Measurements from ENCODE around the gene TTC39C.
"Not testable (repeated sequence)": the region's sequence is repeated elsewhere in the genome, so short reads cannot be mapped to it uniquely, and the experiment has no call there.

Gene TTC39C

GRCh38 chr18:24055878-24056277, 41.3 kb downstream of the TTC39C start:
- H3K9me3 ChIP-seq (ENCODE audit: insufficient read depth, low read length), result no peaks in the 10 kb centered on the region
- H3K36me3 ChIP-seq (ENCODE audit: insufficient read depth, insufficient read length, low read length), result no peaks in the 10 kb centered on the region
- H3K27me3 ChIP-seq (ENCODE audit: insufficient read depth, insufficient read length), result no peaks in the 10 kb centered on the region
- no peak for TF ChIP-seq SUZ12 (IDR thresholded peaks at IDR 0.05; ENCODE audit: extremely low read depth, insufficient read depth, insufficient read length)
- TF ChIP-seq ZNF274 (IDR thresholded peaks at IDR 0.05; ENCODE audit: low read depth, low read length), result no peak
- no peak for TF ChIP-seq YY1 (IDR thresholded peaks at IDR 0.05; ENCODE audit: insufficient read depth, insufficient read length)
- H3K9ac ChIP-seq (ENCODE audit: insufficient read length, low read depth), result no peak overlapping the region
- DNase-seq (ENCODE audit: low read depth, low spot score), result no peak
- H3K4me3 ChIP-seq (ENCODE audit: insufficient read length, low read depth), result no peak overlapping the region
- H3K4me1 ChIP-seq (ENCODE audit: insufficient read depth, insufficient read length), result no peaks in the 10 kb centered on the region

- Histone ChIP-seq H3K9me3 (ENCODE audit: insufficient read depth, low read length) (no peaks in the 10 kb centered on the region), H3K4me1 (ENCODE audit: insufficient read depth, insufficient read length) (no peaks in the 10 kb centered on the region), H3K9ac (ENCODE audit: insufficient read length, low read depth) (no peak overlapping the region), H3K36me3 (ENCODE audit: insufficient read depth, insufficient read length, low read length) (no peaks in the 10 kb centered on the region), H3K27me3 (ENCODE audit: insufficient read depth, insufficient read length) (no peaks in the 10 kb centered on the region), H3K4me3 (ENCODE audit: insufficient read length, low read depth) (no peak overlapping the region)
- TF ChIP-seq YY1 (IDR thresholded peaks at IDR 0.05; ENCODE audit: insufficient read depth, insufficient read length) (no peak), ZNF274 (IDR thresholded peaks at IDR 0.05; ENCODE audit: low read depth, low read length) (no peak), SUZ12 (IDR thresholded peaks at IDR 0.05; ENCODE audit: extremely low read depth, insufficient read depth, insufficient read length) (no peak)
- no peak for DNase-seq (ENCODE audit: low read depth, low spot score)
These were observed 42.0 kb downstream of the TTC39C start for GRCh38 chr18:24056506-24056905.

- no peak for DNase-seq (ENCODE audit: low read depth, low spot score)
- Histone ChIP-seq H3K36me3 (ENCODE audit: insufficient read depth, insufficient read length, low read length) (no peaks in the 10 kb centered on the region), H3K9me3 (ENCODE audit: insufficient read depth, low read length) (no peaks in the 10 kb centered on the region), H3K9ac (ENCODE audit: insufficient read length, low read depth) (no peak overlapping the region), H3K4me3 (ENCODE audit: insufficient read length, low read depth) (no peak overlapping the region), H3K4me1 (ENCODE audit: insufficient read depth, insufficient read length) (no peaks in the 10 kb centered on the region), H3K27me3 (ENCODE audit: insufficient read depth, insufficient read length) (no peaks in the 10 kb centered on the region)
- no peak for TF ChIP-seq ZNF274 (IDR thresholded peaks at IDR 0.05; ENCODE audit: low read depth, low read length)
- TF ChIP-seq YY1 (IDR thresholded peaks at IDR 0.05; ENCODE audit: insufficient read depth, insufficient read length), result no peak
- no peak for TF ChIP-seq SUZ12 (IDR thresholded peaks at IDR 0.05; ENCODE audit: extremely low read depth, insufficient read depth, insufficient read length)
These were observed 43.2 kb downstream of the TTC39C start for GRCh38 chr18:24057804-24058203.

- not testable (repeated sequence) for H3K9ac ChIP-seq (ENCODE audit: insufficient read length, low read depth); H3K4me3 ChIP-seq (ENCODE audit: insufficient read length, low read depth); H3K27me3 ChIP-seq (ENCODE audit: insufficient read depth, insufficient read length); DNase-seq (ENCODE audit: low read depth, low spot score); H3K36me3 ChIP-seq (ENCODE audit: insufficient read depth, insufficient read length, low read length); H3K4me1 ChIP-seq (ENCODE audit: insufficient read depth, insufficient read length); H3K9me3 ChIP-seq (ENCODE audit: insufficient read depth, low read length)
These were observed 44.8 kb downstream of the TTC39C start for GRCh38 chr18:24059385-24059784.

GRCh38 chr18:24060644-24061043, 46.1 kb downstream of the TTC39C start:
- TF ChIP-seq YY1 (IDR thresholded peaks at IDR 0.05; ENCODE audit: insufficient read depth, insufficient read length) (no peak), ZNF274 (IDR thresholded peaks at IDR 0.05; ENCODE audit: low read depth, low read length) (no peak), SUZ12 (IDR thresholded peaks at IDR 0.05; ENCODE audit: extremely low read depth, insufficient read depth, insufficient read length) (no peak)
- no peaks in the 10 kb centered on the region for H3K9me3 ChIP-seq (ENCODE audit: insufficient read depth, low read length)
- no peaks in the 10 kb centered on the region for H3K36me3 ChIP-seq (ENCODE audit: insufficient read depth, insufficient read length, low read length)
- H3K9ac ChIP-seq (ENCODE audit: insufficient read length, low read depth), result no peak overlapping the region
- no peaks in the 10 kb centered on the region for H3K27me3 ChIP-seq (ENCODE audit: insufficient read depth, insufficient read length)
- no peak overlapping the region for H3K4me3 ChIP-seq (ENCODE audit: insufficient read length, low read depth)
- no peaks in the 10 kb centered on the region for H3K4me1 ChIP-seq (ENCODE audit: insufficient read depth, insufficient read length)
- no peak for DNase-seq (ENCODE audit: low read depth, low spot score)

GRCh38 chr18:24063121-24063731, 48.7 kb downstream of the TTC39C start:
- Histone ChIP-seq H3K36me3 (ENCODE audit: insufficient read depth, insufficient read length, low read length) (no peaks in the 10 kb centered on the region), H3K4me1 (ENCODE audit: insufficient read depth, insufficient read length) (no peaks in the 10 kb centered on the region), H3K4me3 (ENCODE audit: insufficient read length, low read depth) (no peak overlapping the region), H3K27me3 (ENCODE audit: insufficient read depth, insufficient read length) (no peaks in the 10 kb centered on the region), H3K9ac (ENCODE audit: insufficient read length, low read depth) (no peak overlapping the region), H3K9me3 (ENCODE audit: insufficient read depth, low read length) (no peaks in the 10 kb centered on the region)
- DNase-seq (ENCODE audit: low read depth, low spot score), result no peak
- TF ChIP-seq YY1 (IDR thresholded peaks at IDR 0.05; ENCODE audit: insufficient read depth, insufficient read length), result no peak
- no peak for TF ChIP-seq ZNF274 (IDR thresholded peaks at IDR 0.05; ENCODE audit: low read depth, low read length)
- no peak for TF ChIP-seq SUZ12 (IDR thresholded peaks at IDR 0.05; ENCODE audit: extremely low read depth, insufficient read depth, insufficient read length)

- Histone ChIP-seq H3K9ac (ENCODE audit: insufficient read length, low read depth) (no peak overlapping the region), H3K36me3 (ENCODE audit: insufficient read depth, insufficient read length, low read length) (no peaks in the 10 kb centered on the region), H3K4me1 (ENCODE audit: insufficient read depth, insufficient read length) (no peaks in the 10 kb centered on the region), H3K9me3 (ENCODE audit: insufficient read depth, low read length) (no peaks in the 10 kb centered on the region), H3K27me3 (ENCODE audit: insufficient read depth, insufficient read length) (no peaks in the 10 kb centered on the region), H3K4me3 (ENCODE audit: insufficient read length, low read depth) (no peak overlapping the region)
- no peak for DNase-seq (ENCODE audit: low read depth, low spot score)
- TF ChIP-seq ZNF274 (IDR thresholded peaks at IDR 0.05; ENCODE audit: low read depth, low read length), result no peak
- no peak for TF ChIP-seq SUZ12 (IDR thresholded peaks at IDR 0.05; ENCODE audit: extremely low read depth, insufficient read depth, insufficient read length)
- no peak for TF ChIP-seq YY1 (IDR thresholded peaks at IDR 0.05; ENCODE audit: insufficient read depth, insufficient read length)
These were observed 50.0 kb downstream of the TTC39C start for GRCh38 chr18:24064391-24065100.

Measured in NT2/D1 (cell line).